ENCODE measurements around the gene C3orf52. TPM values are rescaled to one million over a fixed set of nuclear protein-coding genes. Genes with fewer than 3 reads are reported as not detected.

The C3orf52 gene
- total RNA-seq, 1 donor from 2014 or later = 0.32 TPM

- intact Hi-C loops (cut with DNase I) = no loop called here
- peaks cover 3 to 14% of the 10 kb centered on the region in 2 donors for H3K36me3 ChIP-seq
- no peaks in the 10 kb centered on the region for H3K9me3 ChIP-seq
- H3K27ac ChIP-seq = no peak overlapping the region
- no peak overlapping the region for H3K4me3 ChIP-seq
- no peaks in the 10 kb centered on the region for H3K27me3 ChIP-seq
- no peak for DNase-seq (ENCODE audit: low spot score in 2 of 2)
- TF ChIP-seq CTCF (IDR thresholded peaks at IDR 0.05) = no peak
- H3K4me1 ChIP-seq = no peaks in the 10 kb centered on the region
Measured at GRCh38 chr3:112117415-112117814, 31.2 kb downstream of the C3orf52 start.

GRCh38 chr3:112117841-112118571 lies 31.8 kb downstream of the C3orf52 start:
- H3K27ac ChIP-seq = no peak overlapping the region
- H3K27me3 ChIP-seq = no peaks in the 10 kb centered on the region
- no peak overlapping the region for H3K4me3 ChIP-seq
- DNase-seq (ENCODE audit: low spot score in 2 of 2) = no peak
- H3K9me3 ChIP-seq = no peaks in the 10 kb centered on the region
- no peak for TF ChIP-seq CTCF (IDR thresholded peaks at IDR 0.05)
- H3K36me3 ChIP-seq = peaks cover 3 to 11% of the 10 kb centered on the region in 2 donors
- intact Hi-C loops (cut with DNase I) = no loop called here
- H3K4me1 ChIP-seq = no peaks in the 10 kb centered on the region

- intact Hi-C loops (cut with DNase I) = no loop called here
- H3K36me3 ChIP-seq = peaks cover 0 to 3% of the 10 kb centered on the region in 2 donors
- no peak overlapping the region for H3K4me3 ChIP-seq
- H3K27me3 ChIP-seq = no peaks in the 10 kb centered on the region
- H3K9me3 ChIP-seq = no peaks in the 10 kb centered on the region
- no peak overlapping the region for H3K27ac ChIP-seq
- DNase-seq (ENCODE audit: low spot score in 2 of 2) = no peak
- no peaks in the 10 kb centered on the region for H3K4me1 ChIP-seq
- no peak for TF ChIP-seq CTCF (IDR thresholded peaks at IDR 0.05)
Measured at GRCh38 chr3:112119962-112120836, 34.0 kb downstream of the C3orf52 start.

GRCh38 chr3:112121577-112122547 lies 35.7 kb downstream of the C3orf52 start:
- H3K36me3 ChIP-seq = peaks cover 0 to 1% of the 10 kb centered on the region in 2 donors
- TF ChIP-seq CTCF (IDR thresholded peaks at IDR 0.05) = no peak
- no peaks in the 10 kb centered on the region for H3K27me3 ChIP-seq
- no peaks in the 10 kb centered on the region for H3K4me1 ChIP-seq
- H3K27ac ChIP-seq = no peak overlapping the region
- intact Hi-C loops (cut with DNase I) = no loop called here
- H3K4me3 ChIP-seq = no peak overlapping the region
- no peaks in the 10 kb centered on the region for H3K9me3 ChIP-seq
- no peak for DNase-seq (ENCODE audit: low spot score in 2 of 2)

GRCh38 chr3:112122870-112123269 lies 36.7 kb downstream of the C3orf52 start:
- H3K27me3 ChIP-seq = no peaks in the 10 kb centered on the region
- TF ChIP-seq CTCF (IDR thresholded peaks at IDR 0.05) = no peak
- intact Hi-C loops (cut with DNase I) = no loop called here
- no peaks in the 10 kb centered on the region for H3K4me1 ChIP-seq
- H3K4me3 ChIP-seq = no peak overlapping the region
- no peaks in the 10 kb centered on the region for H3K9me3 ChIP-seq
- no peaks in the 10 kb centered on the region for H3K36me3 ChIP-seq
- DNase-seq (ENCODE audit: low spot score in 2 of 2) = no peak
- H3K27ac ChIP-seq = no peak overlapping the region
